ENCODE data around the gene NR1D2. TPM values are rescaled to one million over a fixed set of nuclear protein-coding genes. Genes with fewer than 3 reads are reported as not detected.
"Not testable (repeated sequence)": the region's sequence is repeated elsewhere in the genome, so short reads cannot be mapped to it uniquely, and the experiment has no call there.

The NR1D2 gene
- polyA plus RNA-seq, 1 donor = 14.1 TPM

DNA sequence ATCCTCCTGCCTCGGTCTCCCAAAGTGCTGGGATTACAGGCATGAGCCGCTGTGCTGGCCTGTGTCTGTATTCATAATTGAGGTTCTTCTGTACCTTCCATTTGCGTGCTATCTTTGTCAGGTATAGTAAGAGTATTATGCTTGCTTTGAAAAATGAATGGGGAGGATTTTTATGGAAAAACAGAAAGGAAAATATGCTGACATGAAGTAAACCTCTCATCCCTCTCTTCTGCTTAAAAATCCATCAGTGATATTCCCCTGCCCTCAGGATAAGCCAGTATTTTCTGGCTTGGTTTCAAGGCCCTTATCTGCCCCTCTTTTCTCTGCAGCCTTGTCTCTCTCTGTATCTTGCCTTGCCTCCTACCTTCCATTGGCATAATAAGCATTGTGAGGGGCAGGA, 80.7 kb downstream of the NR1D2 start:
- H3K4me3 ChIP-seq (ENCODE audit: low read length) = no peak overlapping the region
- H3K27ac ChIP-seq (ENCODE audit: low read length) = no peak overlapping the region
- DNase-seq = no peak
- no peaks in the 10 kb centered on the region for H3K4me1 ChIP-seq (ENCODE audit: control insufficient read depth, insufficient read depth, low read length)
- peaks cover 4% of the 10 kb centered on the region for H3K27me3 ChIP-seq (ENCODE audit: control insufficient read depth, insufficient read depth, low read length)
- H3K9me3 ChIP-seq (ENCODE audit: control insufficient read depth, low read depth, low read length) = no peaks in the 10 kb centered on the region
- WGBS (ENCODE audit: insufficient coverage, low lambda C conversion rate) = no CpG with 5 or more reads among the region's 3 CpGs
- no peaks in the 10 kb centered on the region for H3K36me3 ChIP-seq (ENCODE audit: control insufficient read depth, insufficient read depth, low read length)

GRCh38 chr3:24026665-24027064, 81.6 kb downstream of the NR1D2 start:
- not testable (repeated sequence) for H3K27ac ChIP-seq (ENCODE audit: low read length); H3K36me3 ChIP-seq (ENCODE audit: control insufficient read depth, insufficient read depth, low read length); DNase-seq; H3K9me3 ChIP-seq (ENCODE audit: control insufficient read depth, low read depth, low read length); H3K27me3 ChIP-seq (ENCODE audit: control insufficient read depth, insufficient read depth, low read length); H3K4me1 ChIP-seq (ENCODE audit: control insufficient read depth, insufficient read depth, low read length); H3K4me3 ChIP-seq (ENCODE audit: low read length)
- WGBS (ENCODE audit: insufficient coverage, low lambda C conversion rate) = no CpG with 5 or more reads among the region's 4 CpGs

GRCh38 chr3:24027946-24028345, 82.9 kb downstream of the NR1D2 start:
- Histone ChIP-seq H3K36me3 (ENCODE audit: control insufficient read depth, insufficient read depth, low read length) (no peaks in the 10 kb centered on the region), H3K27me3 (ENCODE audit: control insufficient read depth, insufficient read depth, low read length) (peaks cover 4% of the 10 kb centered on the region), H3K4me1 (ENCODE audit: control insufficient read depth, insufficient read depth, low read length) (no peaks in the 10 kb centered on the region), H3K9me3 (ENCODE audit: control insufficient read depth, low read depth, low read length) (no peaks in the 10 kb centered on the region), H3K4me3 (ENCODE audit: low read length) (no peak overlapping the region), H3K27ac (ENCODE audit: low read length) (no peak overlapping the region)
- no peak for DNase-seq
- no CpG with 5 or more reads among the region's 3 CpGs for WGBS (ENCODE audit: insufficient coverage, low lambda C conversion rate)

Other genes starting within 250 kb of the NR1D2 start
- gene UBE2E1, start 139.3 kb upstream of the NR1D2 start, polyA plus RNA-seq = 120 TPM
- gene NKIRAS1, start 28.3 kb upstream of the NR1D2 start, polyA plus RNA-seq = 7.3 TPM
- 2,646 TPM for gene RPL15, start 28.2 kb upstream of the NR1D2 start, polyA plus RNA-seq